Liver (tissue), 9 donors: ENCODE results near the gene EXD3. TPM values are rescaled to one million over a fixed set of nuclear protein-coding genes. Genes with fewer than 3 reads are reported as not detected.

ENCODE experiments used
- DNase-seq: peaks from one replicate; pipeline ENCODE4 v3.0.0-alpha.2; 2017; ENCODE audit warnings: low spot score
- H3K27ac ChIP-seq, 2 donors: one replicate each; pipeline ENCODE4 v1.7.0; 2013; ENCODE audit warnings: inconsistent platforms in 2 of 2, low read length in 2 of 2, control low read depth in 1 of 2, low read depth in 1 of 2, mild to moderate bottlenecking in 1 of 2
- H3K27me3 ChIP-seq, 4 donors: one replicate each; pipeline versions ENCODE4 v1.6.1 to v1.7.0; 2013; ENCODE audit warnings: low read length in 3 of 4, inconsistent platforms in 1 of 4, mild to moderate bottlenecking in 1 of 4, moderate library complexity in 1 of 4; ENCODE audit not compliant: control insufficient read depth in 4 of 4, insufficient read depth in 4 of 4
- H3K36me3 ChIP-seq, 4 donors: one replicate each; pipeline versions ENCODE4 v1.6.1 to v1.7.0; 2013; ENCODE audit warnings: low read length in 3 of 4, mild to moderate bottlenecking in 3 of 4, low read depth in 1 of 4, moderate library complexity in 1 of 4; ENCODE audit not compliant: control insufficient read depth in 4 of 4, insufficient read depth in 3 of 4
- H3K4me1 ChIP-seq, 4 donors: one replicate each; pipeline versions ENCODE4 v1.6.1 to v1.7.0; 2013; ENCODE audit warnings: low read length in 3 of 4, mild to moderate bottlenecking in 3 of 4, moderate library complexity in 1 of 4; ENCODE audit not compliant: control insufficient read depth in 4 of 4, insufficient read depth in 4 of 4
- H3K4me3 ChIP-seq, 3 donors: one replicate each; pipeline versions ENCODE4 v1.6.1 to v1.7.0; 2013; ENCODE audit warnings: low read length in 3 of 3, control low read depth in 1 of 3, low read depth in 1 of 3, mild to moderate bottlenecking in 1 of 3
- H3K9ac ChIP-seq, 2 donors: one replicate each; pipeline ENCODE4 v1.7.0; 2013; ENCODE audit warnings: low read length in 2 of 2, mild to moderate bottlenecking in 2 of 2, moderate library complexity in 2 of 2, control low read depth in 1 of 2, low read depth in 1 of 2
- H3K9me3 ChIP-seq, 4 donors: one replicate each; pipeline versions ENCODE4 v1.6.1 to v1.7.0; 2013; ENCODE audit warnings: low read length in 3 of 4; ENCODE audit not compliant: control insufficient read depth in 4 of 4
- CTCF ChIP-seq: fragments of 150-350 bp; IDR thresholded peaks from 2 replicates; pipeline ENCODE4 v1.5.1; 2017; ENCODE audit warnings: improper control_type of control experiment, low read depth, low read length; ENCODE audit not compliant: missing input control
- EGR1 ChIP-seq, 2 donors: IDR thresholded peaks; 2 replicates each; pipeline ENCODE4 v1.6.1; 2016 to 2018; ENCODE audit warnings: antibody characterized with exemption in 2 of 2, low read depth in 2 of 2
- FOXA1 ChIP-seq: IDR thresholded peaks from 2 replicates; pipeline ENCODE4 v1.6.1; 2016; ENCODE audit warnings: antibody characterized with exemption
- FOXA2 ChIP-seq: IDR thresholded peaks from 2 replicates; pipeline ENCODE4 v1.6.1; 2016; ENCODE audit warnings: antibody characterized with exemption
- HNF4A ChIP-seq, 2 donors: conservative IDR thresholded peaks; 2 replicates each; pipeline ENCODE4 v1.6.1; 2016; ENCODE audit warnings: antibody characterized with exemption in 2 of 2, mild to moderate bottlenecking in 2 of 2
- HNF4G ChIP-seq: IDR thresholded peaks from 2 replicates; pipeline ENCODE4 v1.6.1; 2016; ENCODE audit warnings: antibody characterized with exemption
- JUND ChIP-seq, 2 donors: IDR thresholded peaks; 2 replicates each; pipeline ENCODE4 v1.6.1; 2016; ENCODE audit warnings: antibody characterized with exemption in 2 of 2
- MAX ChIP-seq: IDR thresholded peaks from 2 replicates; pipeline ENCODE4 v1.6.1; 2016; ENCODE audit warnings: antibody characterized with exemption
- NR2F2 ChIP-seq: IDR thresholded peaks from 2 replicates; pipeline ENCODE4 v1.6.1; 2016; ENCODE audit warnings: antibody characterized with exemption
- RAD21 ChIP-seq, 2 donors: IDR thresholded peaks; 2 replicates each; pipeline ENCODE4 v1.6.1; 2016; ENCODE audit warnings: antibody characterized with exemption in 2 of 2, mild to moderate bottlenecking in 2 of 2
- RXRA ChIP-seq, 2 donors: IDR thresholded peaks; 2 replicates each; pipeline ENCODE4 v1.6.1; 2017 to 2018; ENCODE audit warnings: antibody characterized with exemption in 2 of 2, mild to moderate bottlenecking in 1 of 2
- SP1 ChIP-seq: IDR thresholded peaks from 2 replicates; pipeline ENCODE4 v1.6.1; 2018; ENCODE audit warnings: antibody characterized with exemption, mild to moderate bottlenecking
- TAF1 ChIP-seq: conservative IDR thresholded peaks from 2 replicates; pipeline ENCODE4 v1.6.1; 2016; ENCODE audit warnings: antibody characterized with exemption, mild to moderate bottlenecking
- YY1 ChIP-seq: IDR thresholded peaks from 2 replicates; pipeline ENCODE4 v1.6.1; 2016; ENCODE audit warnings: antibody characterized with exemption, mild to moderate bottlenecking
- ZBTB33 ChIP-seq: IDR thresholded peaks from 2 replicates; pipeline ENCODE4 v1.6.1; 2016; ENCODE audit warnings: antibody characterized with exemption
- WGBS: extraction: QIAGEN DNeasy Blood & Tissue Kit; methylation state at CpG from one replicate; pipeline ENCODE4 v1.1.7; 2013; 5-methylcytosine and 5-hydroxymethylcytosine counted together
- polyA plus RNA-seq, 2 donors: library from polyadenylated mRNA; stranded (reverse) in 1 of 2; unstranded in 1 of 2; fragments of 200-250 nt in 1 of 2; fragments of >200 nt in 1 of 2; fragmentation: Nextera tagmentation in 1 of 2; extraction: Ambion mirVana in 1 of 2; gene quantifications; one replicate each; pipeline versions ENCODE4 v1.2.1 to v1.2.3, GENCODE V29; 2013 to 2015
- total RNA-seq, 2 donors: library from RNA; depleted of rRNA; stranded (reverse); fragments of >200 nt; gene quantifications; one replicate each; pipeline ENCODE4 v1.2.3, GENCODE V29; 2014
- donor health status: healthy.
- donor health status: healthy.
- donor health status: healthy.
- donor health status: healthy.
- donor health status: healthy.

The EXD3 gene
- total and polyA plus RNA-seq, 4 donors: 2.5 to 6.7 (median 3.7) TPM

- Histone ChIP-seq H3K9me3 (no peaks in the 10 kb centered on the region), H3K27ac (no peak overlapping the region), H3K9ac (no peak overlapping the region), H3K4me1 (peaks cover 3 to 8% (median 5%) of the 10 kb centered on the region in 4 donors), H3K4me3 (no peak overlapping the region), H3K36me3 (no peaks in the 10 kb centered on the region), H3K27me3 (no peaks in the 10 kb centered on the region)
- DNase-seq: no peak
- 94% methylated on average over 26 of the region's 26 CpGs for WGBS
- TF ChIP-seq JUND (IDR thresholded peaks at IDR 0.05): no peak
- no peak for TF ChIP-seq NR2F2
- TF ChIP-seq FOXA2: no peak
- TF ChIP-seq CTCF: no peak
- no peak for TF ChIP-seq FOXA1
- TF ChIP-seq SP1: no peak
- TF ChIP-seq RXRA (IDR thresholded peaks at IDR 0.05): no peak
- no peak for TF ChIP-seq HNF4A (conservative IDR thresholded peaks at IDR 0.05)
- no peak for TF ChIP-seq RAD21 (IDR thresholded peaks at IDR 0.05)
- TF ChIP-seq YY1: no peak
- TF ChIP-seq TAF1: no peak
Measured at GRCh38 chr9:137385061-137385655, 37.8 kb downstream of the EXD3 start.

- TF ChIP-seq MAX (no peak), EGR1 (IDR thresholded peaks at IDR 0.05; ENCODE audit: low read depth in 2 of 2) (no peak), TAF1 (no peak), ZBTB33 (no peak), FOXA1 (no peak), HNF4G (no peak), JUND (IDR thresholded peaks at IDR 0.05) (no peak), NR2F2 (no peak)
- peaks cover 3 to 8% (median 5%) of the 10 kb centered on the region in 4 donors for H3K4me1 ChIP-seq
- WGBS: 95% methylated on average over 39 of the region's 39 CpGs
- DNase-seq: no peak
- H3K4me3 ChIP-seq: no peak overlapping the region
- H3K27ac ChIP-seq: no peak overlapping the region
- no peaks in the 10 kb centered on the region for H3K36me3 ChIP-seq
- no peak overlapping the region for H3K9ac ChIP-seq
- no peaks in the 10 kb centered on the region for H3K27me3 ChIP-seq
- no peaks in the 10 kb centered on the region for H3K9me3 ChIP-seq
Measured at GRCh38 chr9:137383784-137384756, 38.9 kb downstream of the EXD3 start.
